GM19023 (cell line): ENCODE measurements around the gene TMEM63A.
"Not testable (repeated sequence)": the region's sequence is repeated elsewhere in the genome, so short reads cannot be mapped to it uniquely, and the experiment has no call there.

ENCODE experiments used
- ATAC-seq: cut with Tn5 transposase; IDR thresholded peaks from one replicate; pipeline ENCODE4 v1.9.1; 2021; ENCODE audit warnings: mild to moderate bottlenecking, moderate library complexity; ENCODE audit not compliant: unreplicated experiment

TMEM63A gene

DNA sequence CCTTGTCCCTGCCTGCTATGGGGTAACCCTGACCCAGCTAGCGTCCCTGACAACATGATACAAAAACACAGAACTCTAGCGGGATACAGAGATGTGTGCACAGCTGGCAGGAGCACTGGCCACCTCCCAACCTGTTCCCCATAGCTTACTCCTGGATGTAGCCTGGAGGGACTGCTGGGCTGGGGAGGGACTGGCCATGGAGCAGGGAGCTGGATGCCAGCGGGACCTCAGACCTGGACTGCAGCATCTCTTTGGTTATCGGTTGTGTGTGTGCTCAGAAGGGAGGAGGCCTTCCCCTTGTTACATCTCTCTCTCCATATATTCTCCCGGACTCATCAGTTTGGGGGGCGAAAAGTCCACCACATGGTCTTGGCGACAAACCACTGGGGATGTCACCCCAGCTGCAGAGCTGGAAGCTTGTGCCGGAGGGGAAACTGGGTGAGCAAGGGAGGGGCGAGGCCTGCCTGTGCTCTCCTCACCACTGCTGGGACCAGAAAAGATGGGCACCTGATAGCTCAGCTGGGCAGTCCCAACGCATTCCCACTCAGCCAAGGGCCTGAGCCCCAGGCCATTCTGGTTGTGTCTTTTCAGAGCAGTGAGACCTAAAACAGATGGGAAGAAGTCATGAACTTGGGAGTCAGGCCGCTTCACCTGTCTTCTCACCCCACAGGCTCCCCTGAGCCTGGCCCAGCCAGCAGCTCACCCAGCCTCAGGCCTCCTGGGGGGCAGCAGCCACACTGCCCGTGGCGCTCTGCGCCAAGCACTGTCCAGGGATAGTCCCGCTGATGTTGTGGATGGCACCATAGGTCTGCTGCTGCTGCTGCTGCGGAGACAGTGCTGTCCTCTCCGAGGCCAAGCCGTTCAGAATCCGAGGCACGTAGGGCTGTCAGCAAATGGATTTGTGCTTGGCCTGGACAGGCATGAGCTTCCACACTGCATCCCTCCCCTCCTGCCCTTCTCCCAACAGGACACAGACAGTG, 35.6 kb downstream of the TMEM63A start:
- no peak for ATAC-seq

- no peak for ATAC-seq
Observed at GRCh38 chr1:225845571-225846259, 36.5 kb downstream of the TMEM63A start.

GRCh38 chr1:225845097-225845496, 37.1 kb downstream of the TMEM63A start:
- no peak for ATAC-seq

GRCh38 chr1:225844236-225845061, 37.7 kb downstream of the TMEM63A start:
- no peak for ATAC-seq

DNA sequence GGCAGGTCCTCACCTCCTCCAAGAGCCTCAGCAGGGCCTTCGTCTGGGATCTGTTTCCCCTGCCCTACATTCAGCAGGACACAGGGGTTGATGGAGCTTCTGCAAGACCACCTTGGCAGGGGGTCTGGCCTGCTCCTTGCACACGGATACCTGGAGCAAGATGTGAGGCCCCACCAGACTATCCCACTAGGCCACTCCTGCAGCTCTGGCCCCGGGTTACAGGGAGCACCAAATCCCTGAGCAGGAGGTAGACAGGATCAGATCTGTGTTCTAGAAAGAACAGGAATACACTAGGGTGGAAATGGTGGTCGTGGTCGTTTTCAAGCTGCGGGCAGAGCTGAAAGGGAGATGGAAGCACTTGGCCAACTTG, 38.8 kb downstream of the TMEM63A start:
- ATAC-seq, result no peak

GRCh38 chr1:225842788-225843425, 39.3 kb downstream of the TMEM63A start:
- no peak for ATAC-seq

- no peak for ATAC-seq
Observed at GRCh38 chr1:225842074-225842473, 40.1 kb downstream of the TMEM63A start.

- no peak for ATAC-seq
Observed at GRCh38 chr1:225840713-225841112, 41.5 kb downstream of the TMEM63A start.

DNA sequence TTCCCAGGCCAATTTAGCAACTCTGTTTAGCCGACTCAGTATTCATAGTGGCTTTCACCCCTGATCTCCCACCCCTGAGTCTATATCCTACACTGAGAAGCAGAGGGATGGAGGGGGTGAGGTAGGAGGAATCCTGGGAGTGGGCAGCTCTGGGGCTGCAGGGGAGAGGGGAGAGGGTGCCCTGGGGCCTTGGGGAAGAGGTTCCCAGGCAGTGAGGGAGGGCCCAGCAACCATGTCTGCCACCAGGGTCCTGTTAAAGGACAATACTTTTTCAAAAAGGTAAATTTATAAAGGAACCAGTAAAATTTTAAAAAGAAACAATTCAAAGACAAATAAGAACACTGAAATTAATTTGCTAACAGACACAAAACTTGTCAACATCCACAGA, 42.0 kb downstream of the TMEM63A start:
- no peak for ATAC-seq

DNA sequence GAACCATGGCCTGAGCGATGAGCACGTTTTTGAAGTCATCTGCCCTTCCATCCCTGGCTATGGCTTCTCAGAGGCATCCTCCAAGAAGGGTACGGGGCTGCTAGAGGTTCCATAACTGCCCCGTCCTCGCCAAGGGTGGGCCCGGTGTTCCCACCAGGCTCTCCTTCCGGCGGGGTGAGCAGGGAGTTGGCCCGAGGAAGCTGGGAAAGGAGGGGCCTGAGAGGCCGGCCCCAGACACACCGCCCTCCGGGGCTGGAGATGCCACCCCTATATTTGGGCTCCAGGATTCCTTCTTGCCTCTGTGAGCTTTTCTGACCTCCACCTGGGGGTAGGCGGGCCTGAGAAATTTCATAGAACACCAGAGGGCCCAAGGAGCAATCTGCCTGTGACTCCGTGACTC, 43.4 kb downstream of the TMEM63A start:
- no peak for ATAC-seq

DNA sequence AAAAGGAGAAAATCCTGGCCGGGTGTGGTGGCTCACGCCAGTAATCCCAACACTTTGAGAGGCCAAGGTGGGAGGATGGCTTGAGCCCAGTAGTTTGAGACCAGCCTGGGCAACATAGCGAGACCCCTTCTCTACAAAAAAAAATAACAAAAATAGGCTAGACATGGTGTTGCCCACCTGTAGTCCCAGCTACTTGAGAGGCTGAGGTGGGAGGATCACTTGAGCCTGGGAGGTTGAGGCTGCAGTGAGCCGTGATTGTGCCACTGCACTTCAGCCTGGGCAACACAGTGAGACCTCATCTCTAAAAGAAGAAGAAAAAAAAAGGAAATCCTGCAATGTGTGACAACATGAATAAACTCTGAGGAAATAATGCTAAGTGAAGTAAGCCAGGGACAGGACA, 45.9 kb downstream of the TMEM63A start:
- not testable (repeated sequence) for ATAC-seq

GRCh38 chr1:225835856-225836255, 46.3 kb downstream of the TMEM63A start:
- ATAC-seq, result no peak

GRCh38 chr1:225834417-225835329, 47.5 kb downstream of the TMEM63A start:
- no peak for ATAC-seq

DNA sequence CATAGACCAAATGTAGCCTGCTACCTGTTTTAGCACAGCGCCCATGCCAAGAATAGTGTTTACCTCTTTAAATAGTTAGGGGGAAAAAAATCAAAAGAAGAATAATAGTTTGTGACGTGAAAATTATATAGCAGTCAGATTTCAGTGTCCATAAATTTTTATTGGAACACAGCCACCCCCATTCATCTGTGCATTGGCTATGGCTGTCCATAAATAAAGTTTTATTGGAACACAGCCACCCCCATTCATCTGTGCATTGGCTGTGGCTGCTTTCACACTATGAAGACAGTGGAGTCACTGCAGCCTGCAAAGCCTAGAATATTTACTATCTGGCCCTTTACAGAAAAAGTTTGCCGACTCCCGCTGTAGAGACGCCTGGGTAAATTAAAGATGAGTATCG, 51.3 kb downstream of the TMEM63A start:
- no peak for ATAC-seq

GRCh38 chr1:225828706-225829345, 53.4 kb downstream of the TMEM63A start:
- ATAC-seq, result no peak

GRCh38 chr1:225827076-225827475, 55.1 kb downstream of the TMEM63A start:
- ATAC-seq, result no peak

GRCh38 chr1:225825607-225826007, 56.6 kb downstream of the TMEM63A start:
- no peak for ATAC-seq

GRCh38 chr1:225825078-225825477, 57.1 kb downstream of the TMEM63A start:
- no peak for ATAC-seq

DNA sequence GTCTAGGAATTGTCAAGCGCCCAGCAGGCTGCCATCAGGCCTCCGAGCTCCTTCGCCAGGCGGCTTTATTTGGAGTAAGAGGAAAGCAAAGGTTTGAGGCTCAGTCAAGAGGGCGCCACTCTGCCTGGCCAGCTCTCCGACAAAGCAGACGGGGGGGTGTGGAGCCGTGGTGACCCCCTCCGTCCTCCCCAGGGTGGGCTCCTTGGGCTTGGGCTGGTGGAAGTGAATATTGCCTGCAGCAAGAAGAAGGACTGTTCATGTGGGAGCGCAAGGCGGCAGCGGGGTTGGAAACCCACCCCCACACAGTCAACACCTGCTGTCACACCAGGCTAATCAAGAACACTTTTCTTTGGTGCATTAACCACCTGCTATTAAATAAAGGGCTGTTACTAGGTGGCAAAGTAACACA, 57.6 kb downstream of the TMEM63A start:
- no peak for ATAC-seq
